T follicular helper cell (primary cell): ENCODE data around the gene PYCR2.

Source experiments
- DNase-seq: peaks from one replicate; pipeline ENCODE4 v3.0.0-alpha.2; 2020; ENCODE audit warnings: low read depth

PYCR2 gene

GRCh38 chr1:225876900-225877510 is 47.0 kb downstream of the PYCR2 start:
- no peak for DNase-seq

- DNase-seq, result no peak
Observed at GRCh38 chr1:225875044-225875815, 48.8 kb downstream of the PYCR2 start.

GRCh38 chr1:225874431-225874830 is 49.6 kb downstream of the PYCR2 start:
- DNase-seq, result no peak

GRCh38 chr1:225873281-225873850 is 50.7 kb downstream of the PYCR2 start:
- no peak for DNase-seq

GRCh38 chr1:225872075-225872430 is 52.0 kb downstream of the PYCR2 start:
- DNase-seq, result no peak

- DNase-seq, result no peak
Observed at GRCh38 chr1:225871359-225872074, 52.5 kb downstream of the PYCR2 start.

GRCh38 chr1:225870911-225871310 is 53.1 kb downstream of the PYCR2 start:
- no peak for DNase-seq
